ENCODE data around the gene PSMD11.

The PSMD11 gene

GRCh38 chr17:32492264-32492589 lies 47.9 kb downstream of the PSMD11 start:
- DNase-seq, result no peak

- no peak for DNase-seq
Measured at GRCh38 chr17:32492648-32493289, 48.5 kb downstream of the PSMD11 start.

- DNase-seq, result no peak
Measured at GRCh38 chr17:32493571-32493970, 49.3 kb downstream of the PSMD11 start.

- DNase-seq, result no peak
Measured at GRCh38 chr17:32493976-32494513, 49.7 kb downstream of the PSMD11 start.

GRCh38 chr17:32494621-32495358 lies 50.5 kb downstream of the PSMD11 start:
- DNase-seq, result peak; percentile 20

GRCh38 chr17:32495359-32496231 lies 51.3 kb downstream of the PSMD11 start:
- DNase-seq, result no peak

GRCh38 chr17:32496395-32497073 lies 52.2 kb downstream of the PSMD11 start:
- DNase-seq, result no peak

GRCh38 chr17:32497431-32498205 lies 53.3 kb downstream of the PSMD11 start:
- DNase-seq, result no peak

- DNase-seq, result peak; percentile 55
Measured at GRCh38 chr17:32498391-32498790, 54.1 kb downstream of the PSMD11 start.

- no peak for DNase-seq
Measured at GRCh38 chr17:32502013-32502412, 57.7 kb downstream of the PSMD11 start.

- no peak for DNase-seq
Measured at GRCh38 chr17:32502710-32503109, 58.4 kb downstream of the PSMD11 start.

GRCh38 chr17:32503251-32504165 lies 59.2 kb downstream of the PSMD11 start:
- DNase-seq, result no peak

GRCh38 chr17:32504166-32504990 lies 60.1 kb downstream of the PSMD11 start:
- DNase-seq, result no peak

- DNase-seq, result no peak
Measured at GRCh38 chr17:32508926-32509325, 64.6 kb downstream of the PSMD11 start.

- no peak for DNase-seq
Measured at GRCh38 chr17:32510466-32510865, 66.2 kb downstream of the PSMD11 start.

- DNase-seq, result no peak
Measured at GRCh38 chr17:32512328-32512727, 68.0 kb downstream of the PSMD11 start.

- DNase-seq, result no peak
Measured at GRCh38 chr17:32513579-32513978, 69.3 kb downstream of the PSMD11 start.

GRCh38 chr17:32514606-32515005 lies 70.3 kb downstream of the PSMD11 start:
- no peak for DNase-seq

GRCh38 chr17:32515677-32516383 lies 71.5 kb downstream of the PSMD11 start:
- DNase-seq, result no peak
